GM13976 (cell line): Measurements from ENCODE around the gene LDLR.

Source experiments
- DNase-seq: peaks from one replicate; pipeline ENCODE4 v3.0.0; 2012; ENCODE audit warnings: low spot score
- CTCF ChIP-seq: IDR thresholded peaks from 2 replicates; pipeline ENCODE4 v1.5.1; 2012; ENCODE audit warnings: borderline replicate concordance, mild to moderate bottlenecking; ENCODE audit not compliant: insufficient read depth; ENCODE audit errors: extremely low read depth, missing control alignments, control extremely low read depth
- in situ Hi-C: fragments of 300-500 bp; cut with MboI; formaldehyde crosslinking; loops from one replicate; pipeline ENCODE4 v1.12.0; 2022; ENCODE audit warnings: low sequenced_read_pairs, mixed read lengths, inconsistent platforms; ENCODE audit not compliant: unreplicated experiment

Gene LDLR

GRCh38 chr19:11164879-11165406 is 75.7 kb downstream of the LDLR start:
- in situ Hi-C loops = no loop called here
- no peak for TF ChIP-seq CTCF
- no peak for DNase-seq

GRCh38 chr19:11165486-11166030 is 76.3 kb downstream of the LDLR start:
- TF ChIP-seq CTCF = no peak
- no peak for DNase-seq
- in situ Hi-C loops = no loop called here

GRCh38 chr19:11166281-11167142 is 77.2 kb downstream of the LDLR start:
- in situ Hi-C loops = no loop called here
- DNase-seq = no peak
- TF ChIP-seq CTCF = no peak

GRCh38 chr19:11168568-11168967 is 79.3 kb downstream of the LDLR start:
- DNase-seq = no peak
- in situ Hi-C loops = no loop called here
- no peak for TF ChIP-seq CTCF

GRCh38 chr19:11169896-11170678 is 80.8 kb downstream of the LDLR start:
- in situ Hi-C loops = no loop called here
- no peak for TF ChIP-seq CTCF
- DNase-seq = no peak

GRCh38 chr19:11171144-11171543 is 81.9 kb downstream of the LDLR start:
- DNase-seq = no peak
- in situ Hi-C loops = no loop called here
- TF ChIP-seq CTCF = no peak
